ENCODE results near the gene ARID3C.
A peak's percentile ranks its signal among the peaks of the same experiment; 100 is the strongest.

The ARID3C gene

GRCh38 chr9:34592895-34593601 lies 35.8 kb downstream of the ARID3C start:
- peak; percentile 88 for DNase-seq

- DNase-seq, result no peak
Measured at GRCh38 chr9:34591917-34592866, 36.7 kb downstream of the ARID3C start.

GRCh38 chr9:34591248-34591916 lies 37.5 kb downstream of the ARID3C start:
- peak; percentile 81 for DNase-seq

GRCh38 chr9:34590381-34591247 lies 38.3 kb downstream of the ARID3C start:
- no peak for DNase-seq

GRCh38 chr9:34589636-34590380 lies 39.1 kb downstream of the ARID3C start, which contains the start of gene CNTFR:
TSS of gene CNTFR (minus strand) at chr9:34589724. CDS start at chr9:34568981, 20,743 bp downstream.
- DNase-seq, result peak; percentile 89

- DNase-seq, result peak; percentile 71
Measured at GRCh38 chr9:34588671-34589635, 39.9 kb downstream of the ARID3C start.

- no peak for DNase-seq
Measured at GRCh38 chr9:34587271-34587670, 41.6 kb downstream of the ARID3C start.

GRCh38 chr9:34585946-34586669 lies 42.8 kb downstream of the ARID3C start:
- no peak for DNase-seq

- no peak for DNase-seq
Measured at GRCh38 chr9:34584970-34585369, 43.9 kb downstream of the ARID3C start.

- peak; percentile 39 for DNase-seq
Measured at GRCh38 chr9:34582787-34583186, 46.1 kb downstream of the ARID3C start.

- no peak for DNase-seq
Measured at GRCh38 chr9:34581318-34581717, 47.5 kb downstream of the ARID3C start.

GRCh38 chr9:34580358-34580757 lies 48.5 kb downstream of the ARID3C start:
- no peak for DNase-seq

GRCh38 chr9:34579808-34580163 lies 49.1 kb downstream of the ARID3C start:
- no peak for DNase-seq

GRCh38 chr9:34579104-34579807 lies 49.6 kb downstream of the ARID3C start:
- DNase-seq, result peak; percentile 53

- peak; percentile 75 for DNase-seq
Measured at GRCh38 chr9:34578241-34579103, 50.4 kb downstream of the ARID3C start.

- peak; percentile 79 for DNase-seq
Measured at GRCh38 chr9:34577400-34578240, 51.2 kb downstream of the ARID3C start.

Measured in NCI-H69 (cell line).